ENCODE measurements around the gene CASK. TPM values are rescaled to one million over a fixed set of nuclear protein-coding genes. Genes with fewer than 3 reads are reported as not detected.

CASK gene
- total RNA-seq, 1 donor from 2014 or later: 13.4 TPM

- Histone ChIP-seq H3K4me3 (no peak overlapping the region), H3K36me3 (no peaks in the 10 kb centered on the region), H3K9me3 (replicated peaks) (peaks cover 6% of the 10 kb centered on the region), H3K27me3 (ENCODE audit: low read depth) (no peaks in the 10 kb centered on the region), H3K27ac (replicated peaks) (no peak overlapping the region), H3K4me1 (no peaks in the 10 kb centered on the region)
- no peak for TF ChIP-seq CTCF (IDR thresholded peaks at IDR 0.05; ENCODE audit: borderline replicate concordance)
- intact Hi-C loops (cut with micrococcal nuclease): no loop called here
- no peak for DNase-seq
Observed at GRCh38 chrX:41823402-41823801, 100.0 kb downstream of the CASK start.

DNA sequence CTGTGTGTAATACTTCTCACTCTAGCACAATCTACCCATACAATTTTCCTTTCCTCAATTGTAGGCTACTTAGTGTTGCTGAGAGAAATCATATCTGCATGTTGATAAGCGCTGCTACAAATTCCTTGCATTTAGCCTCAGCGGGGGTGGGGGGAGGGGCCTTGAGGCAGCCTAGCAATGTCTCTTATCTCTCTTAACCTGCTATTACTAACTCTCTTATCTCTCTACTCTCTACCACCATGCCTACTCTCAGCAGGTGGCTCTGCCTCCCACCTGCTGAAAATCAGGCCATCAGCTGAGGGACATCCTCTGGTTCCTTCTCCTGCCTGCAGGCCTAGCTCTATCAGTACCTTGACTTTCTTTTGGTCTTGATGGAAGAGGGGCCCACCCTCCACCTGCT, 100.5 kb downstream of the CASK start:
- Histone ChIP-seq H3K36me3 (no peaks in the 10 kb centered on the region), H3K27me3 (ENCODE audit: low read depth) (no peaks in the 10 kb centered on the region), H3K4me3 (no peak overlapping the region), H3K27ac (replicated peaks) (no peak overlapping the region), H3K4me1 (no peaks in the 10 kb centered on the region), H3K9me3 (replicated peaks) (peaks cover 6% of the 10 kb centered on the region)
- no peak for DNase-seq
- intact Hi-C loops (cut with micrococcal nuclease): no loop called here
- TF ChIP-seq CTCF (IDR thresholded peaks at IDR 0.05; ENCODE audit: borderline replicate concordance): no peak

- Histone ChIP-seq H3K4me3 (no peak overlapping the region), H3K9me3 (replicated peaks) (peaks cover 10% of the 10 kb centered on the region), H3K27ac (replicated peaks) (no peak overlapping the region), H3K4me1 (no peaks in the 10 kb centered on the region), H3K27me3 (ENCODE audit: low read depth) (no peaks in the 10 kb centered on the region), H3K36me3 (no peaks in the 10 kb centered on the region)
- intact Hi-C loops (cut with micrococcal nuclease): no loop called here
- no peak for TF ChIP-seq CTCF (IDR thresholded peaks at IDR 0.05; ENCODE audit: borderline replicate concordance)
- DNase-seq: no peak
Observed at GRCh38 chrX:41808047-41808446, 115.3 kb downstream of the CASK start.

DNA sequence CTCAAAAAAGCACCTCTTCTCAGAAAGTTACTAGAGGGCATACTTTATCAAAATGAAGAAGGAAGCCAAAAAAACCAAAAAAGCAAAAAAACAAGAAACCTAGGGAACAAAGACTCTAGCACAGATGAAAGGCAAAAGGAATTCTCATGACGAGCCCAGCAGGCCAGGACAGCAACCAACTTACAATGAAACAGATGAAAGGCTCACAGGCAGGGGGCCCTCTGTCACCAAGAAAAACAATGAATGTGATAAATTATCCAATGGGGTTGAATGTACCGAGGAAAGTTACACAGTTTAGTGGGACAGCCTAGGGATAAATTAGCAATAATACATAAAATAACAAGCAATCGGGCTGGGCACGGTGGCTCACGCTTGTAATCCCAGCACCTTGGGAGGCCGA, 120.4 kb downstream of the CASK start:
- H3K9me3 ChIP-seq (replicated peaks): no peaks in the 10 kb centered on the region
- H3K27ac ChIP-seq (replicated peaks): no peak overlapping the region
- no peaks in the 10 kb centered on the region for H3K36me3 ChIP-seq
- H3K27me3 ChIP-seq (ENCODE audit: low read depth): no peaks in the 10 kb centered on the region
- intact Hi-C loops (cut with micrococcal nuclease): no loop called here
- DNase-seq: no peak
- no peak overlapping the region for H3K4me3 ChIP-seq
- no peaks in the 10 kb centered on the region for H3K4me1 ChIP-seq
- TF ChIP-seq CTCF (IDR thresholded peaks at IDR 0.05; ENCODE audit: borderline replicate concordance): peak; percentile 22

DNA sequence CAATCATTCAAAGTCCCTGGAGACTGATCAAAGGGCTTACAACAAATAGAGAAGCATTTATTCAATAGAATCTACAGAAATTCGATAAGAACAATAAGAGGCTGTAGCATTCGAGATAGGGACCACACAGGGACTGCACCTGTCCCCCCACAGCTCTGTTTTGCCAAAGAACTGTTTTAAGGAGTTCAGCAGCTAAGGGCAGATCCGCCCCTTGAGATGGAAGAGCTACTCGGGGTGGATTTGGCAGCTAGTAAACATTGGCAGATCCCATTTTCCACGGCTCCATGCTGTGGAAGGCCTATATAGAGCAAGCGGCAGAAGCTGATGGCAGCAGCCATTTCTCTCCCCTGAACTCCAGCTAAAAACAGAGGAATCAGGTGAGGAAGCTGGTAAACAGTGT, 123.7 kb downstream of the CASK start:
- Histone ChIP-seq H3K4me3 (no peak overlapping the region), H3K36me3 (no peaks in the 10 kb centered on the region), H3K9me3 (replicated peaks) (no peaks in the 10 kb centered on the region), H3K27me3 (ENCODE audit: low read depth) (no peaks in the 10 kb centered on the region), H3K27ac (replicated peaks) (no peak overlapping the region), H3K4me1 (no peaks in the 10 kb centered on the region)
- no peak for TF ChIP-seq CTCF (IDR thresholded peaks at IDR 0.05; ENCODE audit: borderline replicate concordance)
- intact Hi-C loops (cut with micrococcal nuclease): loop anchor here (10.0 kb wide), 1 partner anchor 1755 kb away; no protein-coding TSS in a partner anchor
- DNase-seq: no peak

DNA sequence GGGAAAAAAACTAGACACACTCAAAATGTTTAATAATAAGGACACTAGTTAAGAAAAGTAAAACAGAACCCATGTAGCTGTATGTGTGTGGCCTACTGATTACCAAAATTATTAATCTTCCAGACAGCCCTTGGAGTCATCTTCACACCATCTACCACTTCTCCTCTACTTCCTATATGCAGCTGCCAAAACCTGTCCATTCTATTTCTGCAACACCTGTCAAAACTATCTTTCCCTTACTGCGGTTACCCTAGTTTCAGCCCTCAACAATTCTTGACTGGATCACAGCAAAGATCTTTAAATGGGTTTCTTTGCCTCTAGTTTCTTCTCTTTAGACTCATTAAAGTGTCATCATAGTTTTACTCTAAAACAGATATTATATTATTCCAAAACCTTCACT, 126.8 kb downstream of the CASK start:
- no peaks in the 10 kb centered on the region for H3K27me3 ChIP-seq (ENCODE audit: low read depth)
- intact Hi-C loops (cut with micrococcal nuclease): loop anchor here (10.0 kb wide), 1 partner anchor 1758 kb away; no protein-coding TSS in a partner anchor
- TF ChIP-seq CTCF (IDR thresholded peaks at IDR 0.05; ENCODE audit: borderline replicate concordance): no peak

More for the DNA sequence above, 126.8 kb downstream of the CASK start:
- H3K4me1 ChIP-seq: no peaks in the 10 kb centered on the region
- no peaks in the 10 kb centered on the region for H3K9me3 ChIP-seq (replicated peaks)
- no peaks in the 10 kb centered on the region for H3K36me3 ChIP-seq
- DNase-seq: no peak
- H3K27ac ChIP-seq (replicated peaks): no peak overlapping the region
- H3K4me3 ChIP-seq: no peak overlapping the region

Data from left ventricle myocardium inferior (tissue), 1 donor.